ENCODE results near the gene SUSD3. TPM values are rescaled to one million over a fixed set of nuclear protein-coding genes. Genes with fewer than 3 reads are reported as not detected.
"Not testable (repeated sequence)": the region's sequence is repeated elsewhere in the genome, so short reads cannot be mapped to it uniquely, and the experiment has no call there.

The SUSD3 gene
- total RNA-seq, 1 experiment from 2014 or later: not detected

- Histone ChIP-seq H3K9me3 (replicated peaks) (no peaks in the 10 kb centered on the region), H3K36me3 (0 out of 2 replicates have a peak, but pooled peaks cover 7% of the 10 kb centered on the region), H3K27me3 (no peaks in the 10 kb centered on the region), H3K4me1 (no peaks in the 10 kb centered on the region), H3K4me3 (no peak overlapping the region), H3K27ac (no peak overlapping the region)
- no peak for DNase-seq
These were observed 49.3 kb downstream of the SUSD3 start for GRCh38 chr9:93107825-93108161.

- no peaks in the 10 kb centered on the region for H3K9me3 ChIP-seq (replicated peaks)
- no peaks in the 10 kb centered on the region for H3K27me3 ChIP-seq
- H3K4me3 ChIP-seq: no peak overlapping the region
- H3K4me1 ChIP-seq: no peaks in the 10 kb centered on the region
- DNase-seq: no peak
- H3K27ac ChIP-seq: no peak overlapping the region
- 0 out of 2 replicates have a peak, but pooled peaks cover 8% of the 10 kb centered on the region for H3K36me3 ChIP-seq
These were observed 50.0 kb downstream of the SUSD3 start for GRCh38 chr9:93108291-93109041.

- no peak for DNase-seq
- H3K27ac ChIP-seq: no peak overlapping the region
- H3K9me3 ChIP-seq (replicated peaks): no peaks in the 10 kb centered on the region
- H3K4me1 ChIP-seq: peaks cover 5% of the 10 kb centered on the region; the same call in 1 of the 2 replicates
- no peak overlapping the region for H3K4me3 ChIP-seq
- 0 out of 2 replicates have a peak, but pooled peaks cover 6% of the 10 kb centered on the region for H3K36me3 ChIP-seq
- H3K27me3 ChIP-seq: no peaks in the 10 kb centered on the region
These were observed 51.9 kb downstream of the SUSD3 start for GRCh38 chr9:93110311-93110855.

- DNase-seq: no peak
- H3K9me3 ChIP-seq (replicated peaks): no peaks in the 10 kb centered on the region
- no peak overlapping the region for H3K4me3 ChIP-seq
- no peaks in the 10 kb centered on the region for H3K27me3 ChIP-seq
- 0 out of 2 replicates have a peak, but pooled peaks cover 6% of the 10 kb centered on the region for H3K36me3 ChIP-seq
- peaks cover 5% of the 10 kb centered on the region; the same call in 1 of the 2 replicates for H3K4me1 ChIP-seq
- H3K27ac ChIP-seq: no peak overlapping the region
These were observed 52.5 kb downstream of the SUSD3 start for GRCh38 chr9:93111001-93111370.

GRCh38 chr9:93111371-93112115, 53.0 kb downstream of the SUSD3 start:
- 0 out of 2 replicates have a peak, but pooled peaks cover 6% of the 10 kb centered on the region for H3K36me3 ChIP-seq
- no peaks in the 10 kb centered on the region for H3K27me3 ChIP-seq
- no peaks in the 10 kb centered on the region for H3K9me3 ChIP-seq (replicated peaks)
- H3K4me1 ChIP-seq: peaks cover 5% of the 10 kb centered on the region; the same call in 1 of the 2 replicates
- no peak overlapping the region for H3K4me3 ChIP-seq
- no peak for DNase-seq
- H3K27ac ChIP-seq: no peak overlapping the region

GRCh38 chr9:93112116-93112863, 53.8 kb downstream of the SUSD3 start:
- H3K27ac ChIP-seq: no peak overlapping the region
- no peaks in the 10 kb centered on the region for H3K27me3 ChIP-seq
- H3K36me3 ChIP-seq: 0 out of 2 replicates have a peak, but pooled peaks cover 6% of the 10 kb centered on the region
- no peak overlapping the region for H3K4me3 ChIP-seq
- H3K4me1 ChIP-seq: peaks cover 5% of the 10 kb centered on the region; the same call in 1 of the 2 replicates
- DNase-seq: no peak
- H3K9me3 ChIP-seq (replicated peaks): no peaks in the 10 kb centered on the region

GRCh38 chr9:93112864-93113389, 54.4 kb downstream of the SUSD3 start:
- Histone ChIP-seq H3K36me3 (0 out of 2 replicates have a peak, but pooled peaks cover 6% of the 10 kb centered on the region), H3K9me3 (replicated peaks) (no peaks in the 10 kb centered on the region), H3K4me1 (peaks cover 5% of the 10 kb centered on the region; the same call in 1 of the 2 replicates), H3K27ac (no peak overlapping the region), H3K27me3 (no peaks in the 10 kb centered on the region), H3K4me3 (no peak overlapping the region)
- DNase-seq: no peak

GRCh38 chr9:93114169-93114983, 55.9 kb downstream of the SUSD3 start:
- Histone ChIP-seq H3K27ac (no peak overlapping the region), H3K4me1 (peaks cover 5% of the 10 kb centered on the region; the same call in 1 of the 2 replicates), H3K27me3 (no peaks in the 10 kb centered on the region), H3K36me3 (0 out of 2 replicates have a peak, but pooled peaks cover 6% of the 10 kb centered on the region), H3K4me3 (no peak overlapping the region), H3K9me3 (replicated peaks) (no peaks in the 10 kb centered on the region)
- DNase-seq: peak in 1 of 2 experiments; percentile 45

GRCh38 chr9:93114984-93115335, 56.5 kb downstream of the SUSD3 start:
- peaks cover 9% of the 10 kb centered on the region for H3K4me1 ChIP-seq
- no peaks in the 10 kb centered on the region for H3K27me3 ChIP-seq
- no peak for DNase-seq
- H3K9me3 ChIP-seq (replicated peaks): no peaks in the 10 kb centered on the region
- H3K36me3 ChIP-seq: 0 out of 2 replicates have a peak, but pooled peaks cover 2% of the 10 kb centered on the region
- H3K27ac ChIP-seq: no peak overlapping the region
- H3K4me3 ChIP-seq: no peak overlapping the region

GRCh38 chr9:93115486-93116071, 57.1 kb downstream of the SUSD3 start:
- peaks cover 14% of the 10 kb centered on the region for H3K4me1 ChIP-seq
- no peaks in the 10 kb centered on the region for H3K27me3 ChIP-seq
- H3K36me3 ChIP-seq: 0 out of 2 replicates have a peak, but pooled peaks cover 2% of the 10 kb centered on the region
- no peak overlapping the region for H3K4me3 ChIP-seq
- no peak for DNase-seq
- no peak overlapping the region for H3K27ac ChIP-seq
- no peaks in the 10 kb centered on the region for H3K9me3 ChIP-seq (replicated peaks)

- no peak overlapping the region for H3K4me3 ChIP-seq
- H3K27me3 ChIP-seq: no peaks in the 10 kb centered on the region
- no peak overlapping the region for H3K27ac ChIP-seq
- H3K9me3 ChIP-seq (replicated peaks): no peaks in the 10 kb centered on the region
- H3K36me3 ChIP-seq: 0 out of 2 replicates have a peak, but pooled peaks cover 2% of the 10 kb centered on the region
- peaks cover 14% of the 10 kb centered on the region for H3K4me1 ChIP-seq
- DNase-seq: no peak
These were observed 57.8 kb downstream of the SUSD3 start for GRCh38 chr9:93116072-93116961.

GRCh38 chr9:93117521-93117920, 59.0 kb downstream of the SUSD3 start:
- H3K36me3 ChIP-seq; H3K27ac ChIP-seq; H3K27me3 ChIP-seq; H3K9me3 ChIP-seq (replicated peaks); H3K4me3 ChIP-seq; DNase-seq: not testable (repeated sequence)
- peaks cover 14% of the 10 kb centered on the region for H3K4me1 ChIP-seq
